Endodermal cell (in vitro differentiated cells): ENCODE results near the gene CALM3. TPM values are rescaled to one million over a fixed set of nuclear protein-coding genes. Genes with fewer than 3 reads are reported as not detected.
A peak's percentile ranks its signal among the peaks of the same experiment; 100 is the strongest.

Experiments
- DNase-seq: peaks from one replicate; pipeline ENCODE4 v3.0.0-alpha.2; 2017
- H3K27ac ChIP-seq: 2 replicates; pipeline ENCODE4 v1.5.1; 2013; ENCODE audit warnings: mild to moderate bottlenecking, low read depth, low read length, moderate library complexity
- H3K27me3 ChIP-seq: 2 replicates; pipeline ENCODE4 v1.6.1; 2013; ENCODE audit warnings: mild to moderate bottlenecking, low read length, moderate library complexity; ENCODE audit not compliant: insufficient read depth, control insufficient read depth, poor library complexity, severe bottlenecking
- H3K36me3 ChIP-seq: 2 replicates; pipeline ENCODE4 v1.7.0; 2013; ENCODE audit warnings: mild to moderate bottlenecking, low read length, moderate library complexity; ENCODE audit not compliant: control insufficient read depth, insufficient read depth
- H3K4me1 ChIP-seq: one replicate; pipeline ENCODE4 v1.7.0; 2013; ENCODE audit warnings: low read length; ENCODE audit not compliant: control insufficient read depth, insufficient read depth
- H3K4me3 ChIP-seq: 2 replicates; pipeline ENCODE4 v1.5.1; 2013; ENCODE audit warnings: mild to moderate bottlenecking, low read length, moderate library complexity
- H3K9ac ChIP-seq: 2 replicates; pipeline ENCODE4 v1.6.1; 2013; ENCODE audit warnings: mild to moderate bottlenecking, low read length, moderate library complexity; ENCODE audit not compliant: poor library complexity, severe bottlenecking; ENCODE audit errors: extremely low read depth
- H3K9me3 ChIP-seq: 2 replicates; pipeline ENCODE4 v1.6.1; 2013; ENCODE audit warnings: mild to moderate bottlenecking, low read length, moderate library complexity; ENCODE audit not compliant: control insufficient read depth
- H3K27ac Mint-ChIP-seq: 2 replicates; pipeline ENCODE4 v1.8.0; 2020; ENCODE audit warnings: mixed read lengths
- H3K27me3 Mint-ChIP-seq: 2 replicates; pipeline ENCODE4 v1.8.0; 2021; ENCODE audit warnings: mild to moderate bottlenecking, mixed read lengths; ENCODE audit not compliant: insufficient read depth
- H3K36me3 Mint-ChIP-seq: 2 replicates; pipeline ENCODE4 v1.8.0; 2020; ENCODE audit warnings: low read depth, mixed read lengths
- H3K4me1 Mint-ChIP-seq: 2 replicates; pipeline ENCODE4 v1.8.0; 2020; ENCODE audit warnings: mixed read lengths
- H3K4me3 Mint-ChIP-seq: 2 replicates; pipeline ENCODE4 v1.8.0; 2020; ENCODE audit warnings: mild to moderate bottlenecking, moderate library complexity, mixed read lengths
- H3K9me3 Mint-ChIP-seq: 2 replicates; pipeline ENCODE4 v1.8.0; 2020; ENCODE audit warnings: mild to moderate bottlenecking, mixed read lengths
- WGBS, 2 experiments: methylation state at CpG; one replicate each; pipeline versions ENCODE4 v1.1.5 to v1.1.7; 2013; ENCODE audit warnings: missing lambda C conversion rate in 2 of 2, mixed read lengths in 1 of 2; ENCODE audit not compliant: insufficient coverage in 1 of 2, insufficient read length in 1 of 2; 5-methylcytosine and 5-hydroxymethylcytosine counted together
- total RNA-seq, 2 donors: library from RNA; stranded (reverse); fragmentation: NEBNext Ultra II Directional in 1 of 2; extraction: Animal tissue kit (Norgen Biotek cat#: 25700) in 1 of 2; gene quantifications; 2 replicates in 1 of 2; 3 replicates in 1 of 2; pipeline ENCODE4 v1.2.1, GENCODE V29; 2021
- TF ChIP-seq, protein P1 (sequence below): fragments of 200-600 bp; sonication (generic); conservative IDR thresholded peaks from 2 replicates; pipeline ENCODE4 v1.5.0; 2021; ENCODE audit warnings: antibody characterized with exemption, mild to moderate bottlenecking

The CALM3 gene
- total RNA-seq, 2 donors from 2014 or later, result 564 to 573 TPM

DNA sequence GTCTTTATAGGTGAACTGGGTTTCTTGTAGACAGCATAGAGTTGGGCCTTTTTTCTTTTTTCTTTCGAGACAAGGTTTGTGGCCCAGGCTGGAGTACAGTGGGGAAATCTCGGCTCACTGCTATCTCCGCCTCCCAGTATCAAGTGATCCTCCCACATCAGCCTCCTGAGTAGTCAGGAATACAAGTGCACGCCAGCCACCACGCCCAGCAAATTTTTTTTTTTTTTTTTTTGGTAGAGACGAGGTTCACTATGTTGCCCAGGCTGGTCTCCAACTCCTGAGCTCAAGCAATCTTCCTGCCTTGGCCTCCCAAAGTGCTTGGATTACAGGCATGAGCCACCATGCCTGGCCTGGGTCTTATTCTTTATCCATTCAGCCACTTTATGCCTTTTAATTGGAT, 5.1 kb upstream of the CALM3 start:
- no peak overlapping the region for H3K4me3 ChIP-seq
- no peak overlapping the region for H3K27ac ChIP-seq
- Mint-ChIP-seq H3K4me3 (no peak overlapping the region), H3K9me3 (peaks cover 11% of the 10 kb centered on the region), H3K27ac (no peak overlapping the region), H3K27me3 (peaks cover 2% of the 10 kb centered on the region), H3K36me3 (no peaks in the 10 kb centered on the region), H3K4me1 (no peaks in the 10 kb centered on the region)
- H3K9ac ChIP-seq, result no peak overlapping the region
- peak; percentile 1 for DNase-seq
- WGBS, 2 experiments, result 88 to 91% methylated on average over 5 to 6 of the region's 6 CpGs
- TF ChIP-seq, protein P1, sequence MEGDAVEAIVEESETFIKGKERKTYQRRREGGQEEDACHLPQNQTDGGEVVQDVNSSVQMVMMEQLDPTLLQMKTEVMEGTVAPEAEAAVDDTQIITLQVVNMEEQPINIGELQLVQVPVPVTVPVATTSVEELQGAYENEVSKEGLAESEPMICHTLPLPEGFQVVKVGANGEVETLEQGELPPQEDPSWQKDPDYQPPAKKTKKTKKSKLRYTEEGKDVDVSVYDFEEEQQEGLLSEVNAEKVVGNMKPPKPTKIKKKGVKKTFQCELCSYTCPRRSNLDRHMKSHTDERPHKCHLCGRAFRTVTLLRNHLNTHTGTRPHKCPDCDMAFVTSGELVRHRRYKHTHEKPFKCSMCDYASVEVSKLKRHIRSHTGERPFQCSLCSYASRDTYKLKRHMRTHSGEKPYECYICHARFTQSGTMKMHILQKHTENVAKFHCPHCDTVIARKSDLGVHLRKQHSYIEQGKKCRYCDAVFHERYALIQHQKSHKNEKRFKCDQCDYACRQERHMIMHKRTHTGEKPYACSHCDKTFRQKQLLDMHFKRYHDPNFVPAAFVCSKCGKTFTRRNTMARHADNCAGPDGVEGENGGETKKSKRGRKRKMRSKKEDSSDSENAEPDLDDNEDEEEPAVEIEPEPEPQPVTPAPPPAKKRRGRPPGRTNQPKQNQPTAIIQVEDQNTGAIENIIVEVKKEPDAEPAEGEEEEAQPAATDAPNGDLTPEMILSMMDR, result no peak
- no peaks in the 10 kb centered on the region for H3K4me1 ChIP-seq
- peaks cover 27% of the 10 kb centered on the region for H3K9me3 ChIP-seq
- no peaks in the 10 kb centered on the region for H3K27me3 ChIP-seq
- H3K36me3 ChIP-seq, result no peaks in the 10 kb centered on the region

DNA sequence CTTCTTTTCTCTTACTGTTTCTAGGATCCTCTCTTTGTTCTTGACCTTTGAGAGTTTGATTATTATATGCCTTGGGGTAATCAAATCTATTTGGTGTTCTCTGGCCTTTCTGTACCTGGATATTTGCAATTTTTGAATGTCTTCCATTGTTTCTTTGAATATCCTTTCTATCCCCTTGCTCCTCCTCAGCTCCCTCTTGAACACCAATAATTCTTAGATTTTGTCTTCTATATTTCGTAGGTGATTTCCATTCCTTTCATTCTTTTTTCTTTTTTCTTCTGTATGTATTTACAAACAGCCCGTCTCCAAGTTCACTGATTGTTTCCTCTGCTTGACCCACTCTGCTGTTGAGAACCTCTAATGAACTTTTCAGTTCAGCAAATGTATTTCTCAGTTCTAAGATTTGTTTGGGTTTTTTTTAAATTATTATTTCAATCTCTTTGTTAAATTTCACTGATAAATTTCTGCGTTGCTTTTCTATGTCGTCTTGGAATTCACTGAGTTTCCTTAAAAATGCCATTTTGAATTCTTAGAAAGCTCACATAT, 2.7 kb upstream of the CALM3 start:
- peaks cover 2% of the 10 kb centered on the region for H3K27me3 Mint-ChIP-seq
- Histone ChIP-seq H3K9ac (no peak overlapping the region), H3K9me3 (peaks cover 27% of the 10 kb centered on the region), H3K4me1 (peaks cover 5% of the 10 kb centered on the region), H3K36me3 (no peaks in the 10 kb centered on the region), H3K4me3 (no peak overlapping the region), H3K27ac (no peak overlapping the region), H3K27me3 (no peaks in the 10 kb centered on the region)
- no peak for DNase-seq
- H3K9me3 Mint-ChIP-seq, result peaks cover 11% of the 10 kb centered on the region
- TF ChIP-seq, protein P1, result no peak
- WGBS, 2 experiments, result 94 to 100% methylated on average over 4 of the region's 4 CpGs
- H3K4me1 Mint-ChIP-seq, result peaks cover 8% of the 10 kb centered on the region
- no peaks in the 10 kb centered on the region for H3K36me3 Mint-ChIP-seq
- H3K27ac Mint-ChIP-seq, result no peak overlapping the region
- H3K4me3 Mint-ChIP-seq, result no peak overlapping the region

DNA sequence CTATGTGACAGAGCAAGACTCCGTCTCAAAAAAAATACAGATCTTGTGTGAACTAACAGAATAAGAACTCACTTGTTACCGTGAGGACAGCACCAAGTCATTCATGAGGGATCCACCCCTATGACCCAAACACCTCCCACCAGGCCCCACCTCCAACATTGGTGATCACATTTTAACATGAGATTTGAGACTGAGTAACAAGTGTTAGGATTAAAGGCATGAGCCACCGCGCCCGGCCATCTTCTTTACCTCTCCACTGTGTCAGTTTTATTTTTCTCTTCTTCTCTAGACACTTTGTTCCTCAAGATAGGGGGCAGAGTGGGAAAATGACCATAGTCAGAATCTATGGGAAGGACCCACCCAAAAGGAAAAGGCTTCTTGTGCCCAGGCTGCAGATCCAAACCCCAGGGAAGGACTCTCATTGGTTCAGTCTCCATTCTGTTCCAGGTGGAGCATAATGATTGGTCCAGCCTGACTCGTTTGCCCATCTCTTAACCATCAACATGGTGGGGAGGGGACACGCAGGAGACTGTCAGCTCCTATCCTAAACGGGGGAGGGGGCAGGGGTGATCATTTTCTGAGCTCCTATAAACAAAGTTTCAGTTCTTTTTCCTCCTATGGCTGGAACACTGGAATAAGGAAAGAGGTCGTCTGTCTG, 1.3 kb upstream of the CALM3 start:
- Histone ChIP-seq H3K9me3 (peaks cover 27% of the 10 kb centered on the region), H3K9ac (peak overlapping the region; percentile 99), H3K27me3 (no peaks in the 10 kb centered on the region), H3K4me1 (peaks cover 12% of the 10 kb centered on the region), H3K27ac (no peak overlapping the region), H3K36me3 (peaks cover 7% of the 10 kb centered on the region), H3K4me3 (peak overlapping the region; percentile 83)
- peak; percentile 44 for DNase-seq
- H3K9me3 Mint-ChIP-seq, result peaks cover 11% of the 10 kb centered on the region
- peak overlapping the region; percentile 93 for H3K4me3 Mint-ChIP-seq
- TF ChIP-seq, protein P1, result no peak
- WGBS, 2 experiments, result 61 to 71% methylated on average over 2 to 6 of the region's 9 CpGs
- peak overlapping the region; percentile 100 for H3K27ac Mint-ChIP-seq
- H3K4me1 Mint-ChIP-seq, result peaks cover 16% of the 10 kb centered on the region
- peaks cover under 1% of the 10 kb centered on the region for H3K36me3 Mint-ChIP-seq
- H3K27me3 Mint-ChIP-seq, result peaks cover 2% of the 10 kb centered on the region
